DMS153 treated with DMSO at 0.1 percent for 48 hours (cell line): Measurements from ENCODE around the gene PITPNC1.
"Not testable (repeated sequence)": the region's sequence is repeated elsewhere in the genome, so short reads cannot be mapped to it uniquely, and the experiment has no call there.

ENCODE experiments used
- DNase-seq: peaks from one replicate; lab custom pipeline; 2025; ENCODE audit not compliant: unreplicated experiment; lab: John Stamatoyannopoulos, UW

The PITPNC1 gene

DNA sequence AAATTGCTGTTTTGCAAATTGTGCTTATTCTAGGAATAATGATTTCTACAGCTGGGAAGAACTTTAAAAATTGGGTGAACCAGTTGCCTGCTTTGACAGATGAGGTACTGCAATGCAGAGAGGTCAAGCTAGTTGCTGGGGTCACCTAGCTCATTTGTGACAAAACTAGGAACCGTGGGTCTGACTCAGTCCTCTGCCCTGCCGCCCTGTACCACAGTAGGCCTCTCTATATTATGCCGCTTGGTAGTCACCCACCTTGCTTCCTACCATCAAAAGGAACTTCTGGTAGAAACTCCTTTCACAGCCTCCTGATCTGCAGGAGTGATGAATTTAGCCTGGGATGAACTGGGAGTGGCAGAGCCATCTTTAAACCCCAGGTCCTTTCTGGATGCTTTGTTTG, 105.7 kb downstream of the PITPNC1 start:
- DNase-seq = no peak

DNA sequence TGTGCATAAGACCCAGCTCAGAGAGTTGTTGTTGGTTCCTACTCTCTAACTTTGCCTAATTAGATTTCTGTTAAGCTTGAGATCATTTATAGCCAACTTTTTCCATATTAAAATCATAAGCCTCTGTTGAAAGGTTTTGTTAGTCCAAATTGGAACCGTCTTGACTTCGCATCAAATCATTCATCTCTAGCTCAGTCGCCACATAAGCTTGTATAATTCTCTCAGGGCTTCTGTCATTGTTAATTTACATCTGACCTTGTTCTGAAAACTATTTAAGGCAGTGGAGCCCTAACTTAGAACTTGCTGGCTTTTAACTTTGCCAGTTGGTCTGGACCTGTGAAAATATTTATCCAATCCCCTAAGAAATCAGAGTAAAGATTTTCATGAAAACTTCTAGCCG, 107.2 kb downstream of the PITPNC1 start:
- no peak for DNase-seq

DNA sequence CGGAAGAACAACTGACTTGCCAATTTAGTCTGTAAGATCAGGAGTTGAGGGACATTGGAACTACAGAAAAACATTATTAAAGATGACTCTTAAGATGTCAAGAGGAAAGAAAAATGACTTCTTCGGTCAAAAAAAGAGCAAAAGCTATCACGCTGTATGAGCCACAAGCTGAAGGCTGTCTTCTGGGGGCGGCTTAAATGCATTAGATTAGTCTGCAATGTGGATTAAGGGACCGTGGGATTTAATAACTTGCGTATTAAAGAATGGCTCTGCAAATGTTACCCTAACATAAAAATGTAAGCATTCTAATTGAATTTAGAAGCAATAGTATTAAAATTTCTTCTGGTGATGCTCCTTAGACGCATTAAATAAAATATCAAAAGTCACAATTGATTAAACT, 108.6 kb downstream of the PITPNC1 start:
- no peak for DNase-seq

DNA sequence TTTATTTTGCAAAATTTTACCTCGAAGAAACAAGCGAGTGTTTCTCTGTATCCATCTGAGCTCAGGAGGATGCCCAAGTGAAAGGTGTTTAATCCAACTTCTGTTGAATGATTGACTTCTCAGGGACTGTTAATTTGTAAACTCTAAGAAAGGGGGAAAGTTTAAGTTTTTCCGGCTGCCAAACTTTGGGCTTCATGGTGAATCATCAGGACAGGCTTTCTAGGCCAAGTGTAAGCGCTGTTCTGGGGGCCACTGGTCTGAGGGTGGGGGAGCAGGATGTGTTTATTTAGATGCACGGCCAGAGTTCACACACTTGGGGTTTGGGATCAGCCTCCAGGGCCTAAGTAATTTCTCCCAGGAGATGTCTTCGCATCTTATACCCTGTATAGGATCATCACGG, 110.4 kb downstream of the PITPNC1 start:
- no peak for DNase-seq

DNA sequence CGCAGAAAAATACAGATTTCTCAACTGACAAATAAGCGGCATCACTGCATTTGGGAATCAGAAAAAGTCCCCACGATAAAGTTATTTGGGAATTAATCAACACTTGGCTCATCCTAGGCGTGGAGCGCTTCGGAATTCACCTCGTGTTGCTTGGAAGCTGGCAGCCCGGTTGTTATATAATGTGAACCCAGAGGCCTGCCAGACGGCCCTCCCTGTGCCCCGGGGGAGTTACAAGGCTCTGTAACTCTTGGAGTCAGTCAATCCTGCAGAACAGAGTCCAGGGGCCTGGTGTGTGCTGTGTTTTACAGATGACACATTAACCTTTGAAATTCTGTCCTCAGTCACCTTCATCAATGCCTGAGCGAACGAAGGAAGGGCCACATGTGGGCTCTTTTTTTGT, 111.1 kb downstream of the PITPNC1 start:
- no peak for DNase-seq

DNA sequence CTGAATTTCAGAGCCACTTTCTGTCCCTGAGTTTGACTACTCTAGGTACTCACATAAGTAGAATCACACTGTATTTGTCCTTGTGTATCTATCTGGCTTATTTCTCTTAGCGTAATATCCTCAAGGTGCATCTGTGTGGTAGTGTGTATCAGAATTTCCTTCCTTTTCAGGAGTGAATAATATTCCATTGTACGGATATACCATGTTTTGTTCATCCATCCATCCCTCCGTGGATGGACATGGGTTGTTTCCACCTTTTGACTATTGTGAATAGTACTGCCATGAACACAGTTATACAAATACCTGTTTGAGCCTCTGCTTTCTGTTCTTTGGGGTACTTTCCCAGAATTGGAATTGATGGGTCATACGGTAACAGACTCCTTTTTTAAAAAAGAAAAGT, 111.7 kb downstream of the PITPNC1 start:
- no peak for DNase-seq

DNA sequence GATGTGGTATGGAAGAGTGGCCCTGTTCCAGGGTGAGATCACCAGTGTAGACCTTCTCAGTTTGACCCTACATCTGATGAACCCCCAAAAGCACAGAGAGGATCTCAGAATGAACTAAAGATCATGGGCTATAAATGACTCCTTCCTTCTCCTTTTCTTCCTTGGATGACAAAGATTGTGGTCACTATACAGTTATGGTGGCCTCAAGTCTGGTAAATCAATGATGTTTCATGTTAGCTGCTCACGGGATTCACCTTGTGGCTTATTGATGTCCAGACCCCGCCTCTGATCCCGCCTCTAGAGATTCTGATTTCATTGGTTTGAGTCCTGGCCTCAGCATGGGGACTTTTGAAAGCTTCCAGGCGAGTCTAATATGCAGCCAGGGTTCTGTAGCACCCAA, 112.2 kb downstream of the PITPNC1 start:
- DNase-seq = no peak

DNA sequence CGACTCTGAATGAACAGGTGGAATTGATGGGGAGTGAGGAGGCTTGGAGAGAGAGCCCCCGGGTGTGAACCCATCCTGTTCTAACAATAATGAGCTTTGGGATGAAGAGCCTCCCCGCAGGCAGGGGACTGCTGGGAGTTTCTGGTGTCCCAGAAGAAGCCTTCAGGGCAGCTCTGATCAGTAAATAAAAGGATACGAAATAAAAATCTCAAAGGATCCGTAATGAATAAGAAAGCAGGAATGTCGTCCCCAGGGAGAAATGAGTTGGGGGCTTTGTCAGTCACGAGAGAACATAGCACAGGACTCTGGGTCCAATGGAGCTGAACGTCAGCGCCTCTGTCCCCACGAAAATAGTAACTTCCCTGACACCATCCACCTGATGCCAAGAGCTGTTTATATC, 113.4 kb downstream of the PITPNC1 start:
- no peak for DNase-seq

DNA sequence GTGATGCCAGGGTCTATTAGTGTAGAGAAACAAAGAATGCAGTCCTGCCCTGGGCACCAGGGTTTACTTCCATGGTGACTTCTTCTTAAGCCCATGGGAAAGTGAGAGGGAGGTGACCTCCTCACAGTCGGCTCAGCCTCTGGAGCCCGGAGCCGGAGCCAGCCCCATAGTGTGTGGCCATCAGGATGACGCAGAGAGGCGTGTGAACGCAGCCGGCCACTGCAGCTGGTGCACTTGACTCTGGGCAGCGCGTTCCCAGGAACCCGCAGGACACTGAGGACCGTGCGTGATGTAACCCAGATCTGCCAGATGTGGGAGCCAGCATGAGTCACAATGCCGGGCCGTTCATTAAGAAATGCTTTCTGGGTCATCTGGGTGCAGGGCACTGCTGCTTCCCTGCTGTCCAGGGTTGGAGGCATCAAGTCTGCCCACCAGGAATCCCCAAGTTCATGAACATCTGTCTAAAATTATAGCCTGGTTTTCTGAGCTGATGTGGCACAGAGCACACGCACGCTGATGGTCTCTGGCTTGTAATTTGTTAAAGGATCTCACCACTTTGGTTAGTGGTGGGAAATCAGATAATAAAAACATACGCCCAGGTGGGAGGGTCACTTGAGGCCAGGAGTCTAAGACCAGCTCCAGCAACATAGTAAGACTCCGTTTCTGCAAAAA, 114.1 kb downstream of the PITPNC1 start:
- DNase-seq = no peak

DNA sequence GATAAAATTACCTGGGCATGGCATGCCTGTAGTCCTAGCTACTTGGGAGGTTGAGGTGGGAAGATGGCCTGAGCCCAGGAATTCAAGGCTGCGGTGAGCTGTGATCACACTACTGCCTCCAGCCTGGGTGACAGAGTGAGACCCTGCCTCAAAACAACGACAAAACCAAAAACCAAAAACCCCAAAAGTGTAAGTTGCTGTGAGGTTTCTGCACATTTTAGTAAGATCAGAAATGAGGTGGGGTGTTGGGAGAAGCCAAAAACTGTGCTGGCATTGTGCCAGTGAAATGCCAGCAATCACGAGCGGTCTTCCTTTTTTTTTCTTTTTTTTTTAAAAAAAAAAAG, 114.6 kb downstream of the PITPNC1 start:
- no peak for DNase-seq

DNA sequence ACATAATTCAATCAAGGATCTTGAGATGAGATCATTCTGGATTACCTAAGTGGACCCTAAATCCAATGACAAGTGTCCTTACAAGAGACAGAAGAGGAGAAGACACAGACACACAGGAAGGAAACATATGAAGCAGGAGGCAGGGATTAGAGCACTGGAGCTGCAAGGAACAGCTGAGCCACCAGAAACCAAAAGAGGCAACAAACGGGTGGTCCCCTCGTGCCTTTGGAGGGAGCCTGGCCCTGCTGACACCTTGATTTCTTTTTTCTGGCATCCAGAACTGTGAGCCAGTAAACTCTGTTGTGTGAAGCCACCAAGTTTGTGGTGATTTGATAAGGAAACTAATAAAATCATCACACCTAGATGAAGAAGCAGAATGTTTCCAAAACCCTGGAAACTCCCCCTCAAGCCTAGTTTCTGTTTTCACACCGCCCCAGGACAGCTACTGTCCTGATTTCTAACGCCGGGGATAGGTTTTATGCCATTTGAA, 115.2 kb downstream of the PITPNC1 start:
- DNase-seq = no peak

DNA sequence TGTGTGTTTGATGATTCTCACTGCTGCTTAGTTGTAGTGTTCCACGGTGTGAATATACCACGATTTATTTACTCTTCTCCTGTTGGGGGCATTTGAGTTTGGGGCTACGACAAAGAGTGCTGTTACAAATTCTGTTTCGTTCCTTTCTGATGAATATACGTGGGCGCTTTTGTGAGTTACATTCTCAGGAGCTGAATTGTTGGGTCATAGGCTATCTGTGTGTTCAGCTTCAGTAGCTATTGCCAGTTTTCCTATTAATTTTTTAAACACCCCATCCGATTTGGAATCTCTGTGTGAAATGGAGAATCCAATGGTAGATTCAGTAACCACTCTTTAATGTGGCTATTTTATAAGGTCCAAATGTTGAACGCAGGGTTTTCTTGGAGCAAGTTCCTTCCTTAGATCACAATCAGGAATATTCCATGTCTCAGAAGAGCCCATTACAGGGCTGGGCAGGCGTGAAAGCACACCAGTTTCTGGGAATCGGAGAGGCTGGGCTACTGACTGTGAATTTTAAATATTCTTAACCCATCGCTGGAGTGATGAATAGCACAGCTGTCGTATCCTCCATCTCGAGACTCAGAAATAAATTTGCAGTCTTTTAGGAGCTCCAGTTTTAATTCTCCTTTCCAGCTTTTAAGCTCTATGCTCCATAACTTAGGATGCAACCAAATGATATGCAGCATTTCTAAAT, 115.9 kb downstream of the PITPNC1 start:
- DNase-seq = no peak

DNA sequence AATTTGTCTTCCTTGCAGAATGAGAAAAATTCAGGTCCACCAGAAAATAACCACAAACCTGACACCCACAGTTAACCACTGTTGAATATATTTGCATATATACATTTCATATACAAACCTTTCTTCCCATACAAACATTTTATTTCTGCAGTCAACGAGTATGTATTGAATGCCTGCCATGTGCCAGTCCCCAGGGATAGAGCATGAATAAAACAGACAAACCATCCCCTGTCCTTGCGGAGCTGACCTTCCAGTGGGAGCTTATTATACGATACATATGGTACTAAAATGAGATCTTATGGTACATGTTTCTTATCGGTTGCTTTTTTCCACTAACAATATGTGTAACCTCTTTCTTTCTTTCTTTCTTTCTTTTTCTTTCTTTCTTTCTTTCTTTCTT, 116.7 kb downstream of the PITPNC1 start:
- no peak for DNase-seq

DNA sequence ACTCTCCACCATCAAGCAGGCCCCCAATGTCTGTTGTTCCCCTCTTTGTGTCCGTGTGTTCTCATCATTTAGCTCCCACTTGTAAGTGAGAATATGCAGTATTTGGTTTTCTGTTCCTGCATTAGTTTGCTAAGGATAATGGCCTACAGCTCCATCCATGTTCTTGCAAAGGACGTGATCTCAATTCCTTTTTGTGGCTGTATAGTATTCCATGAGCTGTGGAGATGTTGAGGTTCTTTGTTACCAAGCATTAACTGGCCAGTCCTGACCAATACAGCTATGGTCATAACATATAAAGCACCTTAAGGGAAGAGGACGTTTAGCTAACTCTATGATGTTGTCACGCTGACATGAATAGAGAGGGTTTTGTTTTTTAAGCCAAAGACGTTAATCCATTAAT, 118.5 kb downstream of the PITPNC1 start:
- not testable (repeated sequence) for DNase-seq

DNA sequence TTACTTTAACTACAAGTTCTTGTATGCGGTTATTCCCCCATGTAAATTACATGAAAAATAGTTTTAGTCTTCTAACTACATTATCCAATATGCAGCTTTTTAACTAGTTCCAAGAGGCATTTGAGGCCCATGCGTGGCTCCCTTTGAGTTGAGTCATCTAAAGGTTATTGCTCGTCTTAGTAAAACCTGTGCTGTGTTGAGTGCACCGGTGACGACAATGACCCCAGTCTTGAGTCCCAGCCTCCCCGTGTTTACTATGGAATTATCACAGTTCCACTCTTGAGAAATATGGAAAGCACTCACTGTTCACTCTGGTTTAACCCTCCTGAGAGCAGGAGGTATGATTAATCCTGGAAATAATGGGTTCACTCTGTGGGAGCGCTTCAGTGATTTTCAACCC, 119.2 kb downstream of the PITPNC1 start:
- DNase-seq = no peak

DNA sequence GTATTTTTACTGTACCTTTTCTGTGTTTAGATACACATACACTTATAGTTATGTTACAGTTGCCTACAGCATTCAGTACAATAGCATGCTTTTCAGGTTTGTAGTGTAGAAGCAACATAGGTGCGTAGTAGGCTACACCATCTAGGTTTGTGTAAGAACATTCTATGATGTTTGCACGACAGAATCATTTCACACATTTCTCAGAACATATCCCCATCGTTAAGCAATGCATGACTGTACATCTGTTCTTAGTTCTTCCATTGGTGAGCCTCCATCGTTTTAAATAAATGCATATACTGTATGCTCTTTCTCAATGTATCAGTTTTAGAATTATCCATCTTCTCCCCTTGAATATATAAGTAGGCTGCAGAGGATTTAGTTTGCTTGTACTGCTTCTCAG, 122.6 kb downstream of the PITPNC1 start:
- DNase-seq = no peak

DNA sequence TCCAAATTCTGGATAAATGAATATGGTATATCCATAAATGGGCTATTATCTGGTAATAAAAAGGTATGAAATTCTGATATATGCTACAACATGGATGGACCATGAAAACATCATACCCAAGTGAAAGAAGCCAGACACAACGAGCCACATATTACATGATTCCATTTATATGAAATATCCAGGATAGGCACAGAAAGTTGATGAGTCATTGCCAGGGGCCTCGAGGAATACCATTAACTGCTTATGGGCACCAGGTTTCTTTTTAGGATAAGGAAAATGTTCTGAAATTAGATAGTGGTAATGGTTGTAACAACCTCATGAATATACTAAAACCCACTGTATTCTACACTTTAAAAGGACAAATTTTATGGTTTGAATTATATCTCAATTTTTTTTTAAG, 123.2 kb downstream of the PITPNC1 start:
- no peak for DNase-seq

DNA sequence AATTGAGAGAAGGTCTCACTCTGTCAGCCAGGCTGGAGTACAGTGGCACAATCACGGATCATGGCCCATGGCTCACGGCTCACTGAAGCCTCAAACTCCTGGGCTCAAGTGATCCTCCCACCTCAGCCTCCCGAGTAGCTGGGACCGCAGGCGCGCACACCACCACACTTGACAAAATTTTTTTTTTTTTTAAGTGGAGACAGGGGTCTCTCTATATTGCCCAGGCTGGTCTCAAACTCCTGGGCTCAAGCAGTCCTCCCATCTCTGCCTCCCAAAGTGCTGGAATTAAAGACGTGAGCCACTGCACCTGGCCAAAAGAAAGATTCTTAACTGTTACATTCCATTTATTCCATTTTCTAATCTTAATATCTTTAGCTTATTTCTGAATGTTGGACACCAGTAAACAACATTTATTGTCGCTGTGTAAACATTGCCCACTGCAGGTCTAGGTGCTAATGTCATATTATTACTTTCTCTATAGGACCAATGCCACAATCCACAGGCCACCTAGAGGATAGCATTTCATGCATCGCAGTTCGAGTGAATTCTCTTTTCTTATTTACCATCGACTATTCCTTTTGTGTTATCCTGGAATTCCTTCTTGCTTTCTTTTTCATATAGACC, 123.7 kb downstream of the PITPNC1 start:
- DNase-seq = no peak

DNA sequence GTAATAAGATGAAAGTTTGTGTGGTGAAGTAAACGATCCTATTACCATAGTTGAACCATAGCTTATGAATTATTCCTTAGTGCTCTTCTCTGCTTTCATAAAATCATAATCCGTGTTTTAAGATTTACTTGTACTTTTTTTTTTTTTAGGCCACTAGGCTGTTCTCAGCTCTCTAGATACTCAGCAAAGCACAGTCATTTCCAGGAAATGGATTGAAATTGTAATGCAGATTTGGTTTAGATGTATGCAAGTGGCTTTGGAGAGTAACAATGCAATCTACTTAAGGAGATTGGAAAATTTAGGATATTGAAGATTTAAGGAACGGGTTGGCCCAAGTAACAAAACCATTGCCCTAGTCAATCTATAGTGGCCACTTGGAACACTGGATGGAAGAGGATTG, 125.1 kb downstream of the PITPNC1 start:
- DNase-seq = no peak

DNA sequence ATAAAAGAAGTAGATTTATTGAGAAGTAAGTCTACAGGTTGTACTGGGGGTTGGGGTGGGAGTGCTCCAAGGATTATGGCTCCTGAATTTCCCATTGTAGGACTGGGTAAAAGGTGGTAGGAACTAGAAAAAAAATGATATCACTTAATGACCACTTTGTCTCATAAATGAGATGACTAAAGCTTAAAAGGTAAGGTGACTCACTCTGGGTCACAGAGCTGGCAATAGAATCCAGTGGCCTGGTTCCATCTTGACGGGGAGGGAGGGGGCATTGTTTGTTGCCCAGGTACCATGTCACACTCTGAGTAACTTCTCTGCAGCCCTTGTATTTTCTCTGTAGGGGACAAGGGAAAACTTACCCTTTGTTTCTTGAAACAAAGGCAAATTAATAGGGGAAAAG, 126.1 kb downstream of the PITPNC1 start:
- DNase-seq = no peak

DNA sequence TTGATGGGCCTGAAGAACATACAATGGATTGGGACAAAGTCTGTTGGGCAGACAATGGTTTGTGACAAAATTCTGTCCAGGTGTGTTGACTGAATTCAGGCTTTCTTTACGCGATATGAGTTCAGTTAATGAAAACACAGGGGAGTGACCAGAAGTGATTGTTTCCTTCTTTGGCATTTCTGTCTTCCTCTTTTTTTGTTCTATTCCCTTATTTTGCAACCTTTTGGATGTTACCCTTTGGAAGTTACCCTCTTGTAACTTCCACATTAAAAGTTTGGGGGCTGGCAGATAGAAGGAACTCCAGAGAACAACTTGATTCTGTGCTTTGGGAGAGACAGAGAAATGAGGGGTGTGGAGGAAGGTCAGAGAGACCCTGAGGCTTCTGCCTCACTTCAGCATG, 126.7 kb downstream of the PITPNC1 start:
- DNase-seq = no peak

DNA sequence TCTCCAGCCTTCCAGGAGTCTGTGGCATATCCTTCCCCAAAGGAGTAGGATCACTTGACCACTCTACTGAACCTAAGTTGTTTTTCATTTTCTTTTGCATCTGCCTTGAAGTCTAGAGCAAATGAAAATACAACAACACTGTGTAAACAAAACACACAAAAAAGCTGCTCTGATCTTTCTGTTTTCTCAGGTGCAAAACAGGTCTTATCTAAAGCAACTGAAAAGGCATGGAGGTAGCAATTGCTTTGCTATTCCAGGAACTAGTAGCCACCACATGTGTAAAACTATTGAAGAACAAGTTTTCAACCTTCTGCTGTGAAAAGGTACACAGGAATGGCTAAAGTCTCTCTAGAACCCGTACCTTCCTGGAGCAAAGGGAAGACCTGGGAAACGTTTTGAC, 127.1 kb downstream of the PITPNC1 start:
- no peak for DNase-seq

DNA sequence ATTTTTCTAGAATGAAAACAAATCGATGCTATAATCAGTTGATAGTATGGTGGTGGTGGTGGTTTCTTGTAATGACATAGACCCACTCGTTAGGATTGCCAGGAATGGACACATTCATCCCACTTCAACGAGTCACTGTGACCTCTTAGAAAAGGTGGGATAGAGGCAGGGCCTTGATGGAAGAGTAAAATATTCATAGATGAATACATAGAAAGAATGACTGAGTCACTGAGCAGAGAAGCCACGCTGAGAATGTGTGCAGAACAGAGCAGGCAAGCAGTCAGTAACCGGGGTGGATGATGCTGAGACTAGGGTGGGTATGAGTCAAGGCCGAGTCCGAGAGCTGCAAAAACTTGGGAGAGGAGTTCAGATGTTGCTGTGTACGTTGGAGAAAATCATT, 129.9 kb downstream of the PITPNC1 start:
- DNase-seq = no peak
